Measurements from ENCODE around the gene PLIN3.
A peak's percentile ranks its signal among the peaks of the same experiment; 100 is the strongest.

The PLIN3 gene

GRCh38 chr19:4844348-4845179, 22.9 kb downstream of the PLIN3 start:
- Histone ChIP-seq H3K4me2 (ENCODE audit: low read length) (no peak overlapping the region), H3K9me2 (replicated peaks; ENCODE audit: control insufficient read depth, low read length) (no peaks in the 10 kb centered on the region), H4K20me1 (ENCODE audit: control insufficient read depth, insufficient read depth, low read depth, low read length) (no peaks in the 10 kb centered on the region), H3K27me3 (ENCODE audit: control insufficient read depth, low read length) (no peaks in the 10 kb centered on the region), H3K27ac (ENCODE audit: low read depth, low read length) (peak overlapping the region; percentile 36; the same call in 1 of the 2 replicates), H3F3A (ENCODE audit: control insufficient read depth, insufficient read depth) (peaks cover 19% of the 10 kb centered on the region; the same call in 1 of the 2 replicates), H3K4me3 (ENCODE audit: low read length) (no peak overlapping the region), H3K9me3 (ENCODE audit: control insufficient read depth, insufficient read depth, low read length) (no peaks in the 10 kb centered on the region), H3K4me1 (ENCODE audit: control insufficient read depth, low read length) (peaks cover 71% of the 10 kb centered on the region), H3K36me3 (ENCODE audit: control insufficient read depth, low read length) (peaks cover 82% of the 10 kb centered on the region), H3K79me2 (ENCODE audit: control insufficient read depth, low read length) (peaks cover 8% of the 10 kb centered on the region)
- no peak for TF ChIP-seq CTCF (IDR thresholded peaks at IDR 0.05; ENCODE audit: low read depth, low read length, poor library complexity, severe bottlenecking)
- no peak for TF ChIP-seq EZH2phosphoT487 (IDR thresholded peaks at IDR 0.05; ENCODE audit: borderline replicate concordance, low read length)

GRCh38 chr19:4843647-4843965, 23.9 kb downstream of the PLIN3 start:
- peaks cover 86% of the 10 kb centered on the region for H3K36me3 ChIP-seq (ENCODE audit: control insufficient read depth, low read length)
- H3F3A ChIP-seq (ENCODE audit: control insufficient read depth, insufficient read depth): peaks cover 16% of the 10 kb centered on the region; the same call in 1 of the 2 replicates
- no peaks in the 10 kb centered on the region for H3K27me3 ChIP-seq (ENCODE audit: control insufficient read depth, low read length)
- H3K4me2 ChIP-seq (ENCODE audit: low read length): no peak overlapping the region
- TF ChIP-seq EZH2phosphoT487 (IDR thresholded peaks at IDR 0.05; ENCODE audit: borderline replicate concordance, low read length): no peak
- no peak for TF ChIP-seq CTCF (IDR thresholded peaks at IDR 0.05; ENCODE audit: low read depth, low read length, poor library complexity, severe bottlenecking)
- H3K4me1 ChIP-seq (ENCODE audit: control insufficient read depth, low read length): peaks cover 62% of the 10 kb centered on the region
- H3K4me3 ChIP-seq (ENCODE audit: low read length): no peak overlapping the region
- no peaks in the 10 kb centered on the region for H3K9me3 ChIP-seq (ENCODE audit: control insufficient read depth, insufficient read depth, low read length)
- H3K9me2 ChIP-seq (replicated peaks; ENCODE audit: control insufficient read depth, low read length): no peaks in the 10 kb centered on the region
- peaks cover 8% of the 10 kb centered on the region for H3K79me2 ChIP-seq (ENCODE audit: control insufficient read depth, low read length)
- H3K27ac ChIP-seq (ENCODE audit: low read depth, low read length): peak overlapping the region; percentile 36; the same call in 1 of the 2 replicates
- H4K20me1 ChIP-seq (ENCODE audit: control insufficient read depth, insufficient read depth, low read depth, low read length): no peaks in the 10 kb centered on the region

- TF ChIP-seq CTCF (IDR thresholded peaks at IDR 0.05; ENCODE audit: low read depth, low read length, poor library complexity, severe bottlenecking) (no peak), EZH2phosphoT487 (IDR thresholded peaks at IDR 0.05; ENCODE audit: borderline replicate concordance, low read length) (no peak)
- no peaks in the 10 kb centered on the region for H3K9me2 ChIP-seq (replicated peaks; ENCODE audit: control insufficient read depth, low read length)
- H3K27me3 ChIP-seq (ENCODE audit: control insufficient read depth, low read length): no peaks in the 10 kb centered on the region
- H3K4me1 ChIP-seq (ENCODE audit: control insufficient read depth, low read length): peaks cover 38% of the 10 kb centered on the region
- H4K20me1 ChIP-seq (ENCODE audit: control insufficient read depth, insufficient read depth, low read depth, low read length): no peaks in the 10 kb centered on the region
- H3K4me3 ChIP-seq (ENCODE audit: low read length): no peak overlapping the region
- no peak overlapping the region for H3K4me2 ChIP-seq (ENCODE audit: low read length)
- peaks cover 58% of the 10 kb centered on the region for H3K36me3 ChIP-seq (ENCODE audit: control insufficient read depth, low read length)
- no peak overlapping the region for H3K27ac ChIP-seq (ENCODE audit: low read depth, low read length)
- peaks cover 10% of the 10 kb centered on the region; the same call in 1 of the 2 replicates for H3F3A ChIP-seq (ENCODE audit: control insufficient read depth, insufficient read depth)
- H3K79me2 ChIP-seq (ENCODE audit: control insufficient read depth, low read length): peaks cover 4% of the 10 kb centered on the region; the same call in 1 of the 2 replicates
- H3K9me3 ChIP-seq (ENCODE audit: control insufficient read depth, insufficient read depth, low read length): no peaks in the 10 kb centered on the region
Measured at GRCh38 chr19:4839192-4839591, 28.3 kb downstream of the PLIN3 start.
